ENCODE results near the gene IGFBPL1. TPM values are rescaled to one million over a fixed set of nuclear protein-coding genes. Genes with fewer than 3 reads are reported as not detected.

The IGFBPL1 gene
- total RNA-seq, 4 donors from 2014 or later = not detected

DNA sequence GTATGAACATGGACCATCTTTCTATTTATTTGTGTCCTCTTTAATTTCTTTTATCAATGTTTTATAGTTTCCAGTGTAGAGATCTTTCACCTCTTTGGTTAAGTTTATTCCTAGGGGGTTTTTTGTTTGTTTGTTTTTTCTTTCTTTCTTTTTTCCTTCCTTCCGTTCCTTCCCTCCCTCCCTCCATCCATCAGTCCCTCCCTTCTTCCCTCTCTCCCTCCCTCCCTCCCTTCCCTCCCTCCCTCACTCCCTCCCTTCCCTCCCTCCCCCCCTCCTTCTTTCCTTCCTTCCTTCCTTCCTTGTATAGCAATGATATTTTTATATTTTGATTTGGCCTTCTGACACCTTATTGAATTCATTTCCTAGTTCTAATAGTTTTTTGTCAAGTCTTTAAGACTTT, 23.4 kb upstream of the IGFBPL1 start:
- Histone ChIP-seq H3K4me1 (no peaks in the 10 kb centered on the region), H3K36me3 (no peaks in the 10 kb centered on the region), H3K9me3 (no peaks in the 10 kb centered on the region), H3K4me3 (no peak overlapping the region), H3K27ac (no peak overlapping the region), H3K27me3 (peaks cover 10% of the 10 kb centered on the region)
- DNase-seq (ENCODE audit: low spot score in 2 of 2) = no peak
- no peak for TF ChIP-seq POLR2AphosphoS5 (IDR thresholded peaks at IDR 0.05)
- no peak for TF ChIP-seq POLR2A (IDR thresholded peaks at IDR 0.05)
- 56% methylated on average over 1 of the region's 1 CpG for WGBS

- WGBS = 68% methylated on average over 11 of the region's 11 CpGs
- no peak for DNase-seq (ENCODE audit: low spot score in 2 of 2)
Observed at GRCh38 chr9:38445154-38446043, 21.1 kb upstream of the IGFBPL1 start.

DNA sequence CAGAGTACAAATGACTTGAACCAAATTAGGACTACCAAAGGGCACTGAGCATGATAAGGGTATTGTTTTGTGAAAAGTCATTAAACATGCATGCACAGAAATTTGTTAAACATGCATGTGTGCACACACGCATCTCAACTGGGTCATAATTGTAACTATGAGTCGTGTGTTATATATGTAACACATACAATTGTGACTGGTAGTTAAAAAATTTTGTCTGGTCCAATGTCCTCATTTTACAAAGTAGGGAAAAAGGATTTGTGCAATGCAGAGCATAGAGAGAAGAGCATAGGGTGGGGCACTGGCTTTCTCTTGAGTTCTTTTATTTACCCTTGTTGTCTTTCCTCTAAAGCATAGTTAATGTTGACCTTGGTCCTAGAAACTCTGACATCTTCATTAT, 19.3 kb upstream of the IGFBPL1 start:
- DNase-seq (ENCODE audit: low spot score in 2 of 2) = no peak
- 55% methylated on average over 2 of the region's 2 CpGs for WGBS
- H3K4me3 ChIP-seq = no peak overlapping the region
- H3K4me1 ChIP-seq = no peaks in the 10 kb centered on the region
- no peak overlapping the region for H3K27ac ChIP-seq
- TF ChIP-seq POLR2A (IDR thresholded peaks at IDR 0.05) = no peak
- TF ChIP-seq, protein P1, sequence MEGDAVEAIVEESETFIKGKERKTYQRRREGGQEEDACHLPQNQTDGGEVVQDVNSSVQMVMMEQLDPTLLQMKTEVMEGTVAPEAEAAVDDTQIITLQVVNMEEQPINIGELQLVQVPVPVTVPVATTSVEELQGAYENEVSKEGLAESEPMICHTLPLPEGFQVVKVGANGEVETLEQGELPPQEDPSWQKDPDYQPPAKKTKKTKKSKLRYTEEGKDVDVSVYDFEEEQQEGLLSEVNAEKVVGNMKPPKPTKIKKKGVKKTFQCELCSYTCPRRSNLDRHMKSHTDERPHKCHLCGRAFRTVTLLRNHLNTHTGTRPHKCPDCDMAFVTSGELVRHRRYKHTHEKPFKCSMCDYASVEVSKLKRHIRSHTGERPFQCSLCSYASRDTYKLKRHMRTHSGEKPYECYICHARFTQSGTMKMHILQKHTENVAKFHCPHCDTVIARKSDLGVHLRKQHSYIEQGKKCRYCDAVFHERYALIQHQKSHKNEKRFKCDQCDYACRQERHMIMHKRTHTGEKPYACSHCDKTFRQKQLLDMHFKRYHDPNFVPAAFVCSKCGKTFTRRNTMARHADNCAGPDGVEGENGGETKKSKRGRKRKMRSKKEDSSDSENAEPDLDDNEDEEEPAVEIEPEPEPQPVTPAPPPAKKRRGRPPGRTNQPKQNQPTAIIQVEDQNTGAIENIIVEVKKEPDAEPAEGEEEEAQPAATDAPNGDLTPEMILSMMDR (IDR thresholded peaks at IDR 0.05) = no peak
- TF ChIP-seq EP300 (IDR thresholded peaks at IDR 0.05) = no peak
- TF ChIP-seq POLR2AphosphoS5 (IDR thresholded peaks at IDR 0.05) = no peak
- peaks cover 10% of the 10 kb centered on the region for H3K27me3 ChIP-seq
- no peaks in the 10 kb centered on the region for H3K9me3 ChIP-seq
- no peaks in the 10 kb centered on the region for H3K36me3 ChIP-seq

More at GRCh38 chr9:38445154-38446043, 21.1 kb upstream of the IGFBPL1 start:
- no peaks in the 10 kb centered on the region for H3K9me3 ChIP-seq
- H3K4me1 ChIP-seq = no peaks in the 10 kb centered on the region
- TF ChIP-seq POLR2A (IDR thresholded peaks at IDR 0.05) (no peak), EP300 (IDR thresholded peaks at IDR 0.05) (no peak), POLR2AphosphoS5 (IDR thresholded peaks at IDR 0.05) (no peak)
- peaks cover 10% of the 10 kb centered on the region for H3K27me3 ChIP-seq
- no peak overlapping the region for H3K4me3 ChIP-seq
- H3K36me3 ChIP-seq = no peaks in the 10 kb centered on the region
- H3K27ac ChIP-seq = no peak overlapping the region

DNA sequence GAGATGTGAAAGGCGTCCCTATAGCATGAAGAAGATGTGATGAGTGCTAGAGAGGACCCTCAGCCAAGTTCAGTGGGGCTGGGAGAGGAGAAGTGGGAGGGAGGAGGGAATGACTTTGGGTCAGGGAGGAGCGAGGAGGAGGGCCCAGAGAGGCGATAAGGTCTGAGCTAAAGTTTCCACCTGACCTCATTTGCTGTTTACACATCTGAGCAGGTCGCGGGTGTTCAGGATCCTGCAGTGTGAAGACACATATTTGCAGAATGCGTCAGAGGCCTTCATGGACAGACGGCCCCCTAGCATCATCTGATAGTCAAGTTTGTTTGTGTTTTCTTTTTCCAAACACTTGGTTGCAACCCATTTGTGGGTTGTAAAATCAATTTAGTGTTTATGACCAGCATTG, 18.9 kb upstream of the IGFBPL1 start:
- WGBS = 77% methylated on average over 7 of the region's 7 CpGs
- no peaks in the 10 kb centered on the region for H3K4me1 ChIP-seq
- TF ChIP-seq, protein P1 (IDR thresholded peaks at IDR 0.05) = no peak
- TF ChIP-seq POLR2A (IDR thresholded peaks at IDR 0.05) (no peak), EP300 (IDR thresholded peaks at IDR 0.05) (no peak), POLR2AphosphoS5 (IDR thresholded peaks at IDR 0.05) (no peak)
- H3K4me3 ChIP-seq = no peak overlapping the region
- no peak overlapping the region for H3K27ac ChIP-seq
- no peaks in the 10 kb centered on the region for H3K9me3 ChIP-seq
- H3K36me3 ChIP-seq = no peaks in the 10 kb centered on the region
- no peak for DNase-seq (ENCODE audit: low spot score in 2 of 2)
- peaks cover 10% of the 10 kb centered on the region for H3K27me3 ChIP-seq

DNA sequence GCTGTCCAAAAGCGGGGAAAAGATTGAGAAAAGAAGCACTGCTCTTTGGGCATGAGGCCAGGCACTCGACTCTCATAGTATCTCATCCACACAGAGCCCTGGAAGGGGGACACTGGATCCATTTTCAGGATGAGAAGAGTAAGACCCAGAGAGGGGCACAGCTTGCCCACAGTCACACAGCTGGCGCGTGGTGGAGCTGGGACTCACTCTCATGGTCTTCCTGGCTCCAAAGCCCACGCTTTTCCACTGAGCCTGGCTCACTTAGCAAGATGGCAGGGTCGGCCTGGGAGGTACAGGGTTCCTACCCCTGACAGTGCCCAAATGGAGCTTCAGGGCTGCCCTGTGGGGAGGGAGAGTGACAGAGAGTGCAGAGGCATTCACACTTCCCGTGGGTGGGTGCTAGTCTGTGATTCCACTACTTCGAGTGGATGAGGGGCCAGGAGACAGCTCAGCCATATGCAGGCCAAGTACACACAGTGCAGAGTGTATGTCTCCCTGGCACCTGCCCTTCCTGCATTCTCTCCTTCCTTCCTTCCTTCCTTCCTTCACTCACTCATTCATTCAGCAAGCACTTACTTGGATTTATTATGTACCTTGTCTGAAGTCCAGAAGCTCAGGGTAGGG, 18.3 kb upstream of the IGFBPL1 start:
- H3K36me3 ChIP-seq = no peaks in the 10 kb centered on the region
- H3K27me3 ChIP-seq = peaks cover 10% of the 10 kb centered on the region
- 74% methylated on average over 6 of the region's 8 CpGs for WGBS
- no peak overlapping the region for H3K27ac ChIP-seq
- H3K4me3 ChIP-seq = no peak overlapping the region
- DNase-seq (ENCODE audit: low spot score in 2 of 2) = no peak
- TF ChIP-seq, protein P1 (IDR thresholded peaks at IDR 0.05) = no peak
- TF ChIP-seq POLR2A (IDR thresholded peaks at IDR 0.05) = no peak
- no peak for TF ChIP-seq EP300 (IDR thresholded peaks at IDR 0.05)
- no peak for TF ChIP-seq POLR2AphosphoS5 (IDR thresholded peaks at IDR 0.05)
- no peaks in the 10 kb centered on the region for H3K9me3 ChIP-seq
- H3K4me1 ChIP-seq = no peaks in the 10 kb centered on the region

Measured in suprapubic skin (tissue), 4 donors.